Activated CD4-positive, alpha-beta T cell treated with anti-CD3 and anti-CD28 coated beads for 24 hours (primary cell): ENCODE measurements around the gene STING1.

Experiments used
- DNase-seq, 2 donors: peaks; one replicate each; pipeline ENCODE4 v3.0.0-alpha.2; 2020; ENCODE audit warnings: low read depth in 2 of 2

Gene STING1

GRCh38 chr5:139468421-139468931, 14.1 kb downstream of the STING1 start:
- DNase-seq = no peak

GRCh38 chr5:139462586-139463276, 19.8 kb downstream of the STING1 start, which contains the start of gene ECSCR:
ECSCR (minus strand) TSS chr5:139462743; CDS start chr5:139462670, 73 bp downstream.
- DNase-seq = no peak

- DNase-seq = no peak
Measured at GRCh38 chr5:139461698-139462097, 20.9 kb downstream of the STING1 start.

- DNase-seq = no peak
Measured at GRCh38 chr5:139461176-139461575, 21.4 kb downstream of the STING1 start.

GRCh38 chr5:139460455-139460854, 22.1 kb downstream of the STING1 start:
- DNase-seq = no peak

- DNase-seq = no peak
Measured at GRCh38 chr5:139459451-139459934, 23.1 kb downstream of the STING1 start.

GRCh38 chr5:139458580-139459407, 23.8 kb downstream of the STING1 start:
- DNase-seq = peak in 1 of 2 donors; percentile 53

GRCh38 chr5:139457653-139458306, 24.8 kb downstream of the STING1 start:
- no peak for DNase-seq

GRCh38 chr5:139457241-139457640, 25.3 kb downstream of the STING1 start:
- no peak for DNase-seq

- DNase-seq = no peak
Measured at GRCh38 chr5:139456776-139457175, 25.8 kb downstream of the STING1 start.

- DNase-seq = no peak
Measured at GRCh38 chr5:139454568-139455290, 27.8 kb downstream of the STING1 start.

GRCh38 chr5:139453683-139454567, 28.6 kb downstream of the STING1 start:
- DNase-seq = no peak

GRCh38 chr5:139451878-139452660, 30.5 kb downstream of the STING1 start:
- DNase-seq = no peak

- no peak for DNase-seq
Measured at GRCh38 chr5:139451176-139451575, 31.4 kb downstream of the STING1 start.

GRCh38 chr5:139446956-139447779, 35.4 kb downstream of the STING1 start:
- no peak for DNase-seq

- no peak for DNase-seq
Measured at GRCh38 chr5:139445325-139446170, 37.0 kb downstream of the STING1 start.

- DNase-seq = no peak
Measured at GRCh38 chr5:139443831-139444453, 38.6 kb downstream of the STING1 start.
